Ovary (tissue), 9 donors: ENCODE data around the gene LRRC8C. TPM values are rescaled to one million over a fixed set of nuclear protein-coding genes. Genes with fewer than 3 reads are reported as not detected.

Source experiments
- DNase-seq, 5 donors: peaks; one replicate each; pipeline ENCODE4 v3.0.0-alpha.2; 2019 to 2020
- H3K27ac ChIP-seq, 2 donors: fragments of 200-600 bp; one replicate each; pipeline versions ENCODE4 v1.5.1 to v1.8.0; 2019 to 2022
- H3K27me3 ChIP-seq: fragments of 200-600 bp; one replicate; pipeline ENCODE4 v1.8.0; 2022
- H3K36me3 ChIP-seq: fragments of 200-600 bp; sonication (generic); one replicate; pipeline ENCODE4 v1.5.1; 2019
- H3K4me1 ChIP-seq: one replicate; pipeline ENCODE4 v1.8.1; 2013; ENCODE audit warnings: mild to moderate bottlenecking, moderate library complexity; ENCODE audit not compliant: insufficient read depth
- H3K4me3 ChIP-seq: fragments of 200-600 bp; sonication (generic); one replicate; pipeline ENCODE4 v1.5.1; 2017
- H3K9me3 ChIP-seq, 2 donors: fragments of 200-600 bp in 1 of 2; sonication (generic) in 1 of 2; one replicate each; pipeline versions ENCODE4 v1.5.1 to v1.8.1; 2013 to 2019; ENCODE audit warnings: mild to moderate bottlenecking in 1 of 2, moderate library complexity in 1 of 2
- CTCF ChIP-seq, 3 donors: fragments of 450-650 bp in 2 of 3; fragments of 200-600 bp in 1 of 3; IDR thresholded peaks; one replicate each; pipeline versions ENCODE4 v1.5.1 to v1.8.0; 2016 to 2022; ENCODE audit warnings: antibody characterized with exemption in 3 of 3, mild to moderate bottlenecking in 1 of 3
- EP300 ChIP-seq: sonication (generic); formaldehyde crosslinking; IDR thresholded peaks from one replicate; pipeline ENCODE4 v1.6.1; 2017; ENCODE audit warnings: antibody characterized with exemption
- POLR2A ChIP-seq: fragments of 450-650 bp; IDR thresholded peaks from one replicate; pipeline ENCODE4 v1.6.1; 2017; ENCODE audit warnings: antibody characterized with exemption, mild to moderate bottlenecking, moderate library complexity
- WGBS, 3 donors: extraction: QIAGEN DNeasy Blood & Tissue Kit in 1 of 3; methylation state at CpG; one replicate each; pipeline versions ENCODE4 v1.1.5 to v1.1.7; 2013 to 2017; 5-methylcytosine and 5-hydroxymethylcytosine counted together
- intact Hi-C, 4 donors: fragments of 100-400 bp; cut with DNase I; formaldehyde crosslinking; loops; one replicate each; pipeline versions ENCODE4 v1.11.0 to v1.15.1; 2022 to 2023
- polyA plus RNA-seq, 2 donors: library from polyadenylated mRNA; stranded (reverse); fragments of 200-250 nt in 1 of 2; fragments of 350-450 nt in 1 of 2; fragmentation: Illumina TruSeq in 1 of 2; extraction: RNeasy Lipid Tissue Mini Kit (QIAGEN cat#74804) in 1 of 2; gene quantifications; one replicate each; pipeline ENCODE4 v1.2.3, GENCODE V29; 2013 to 2014
- total RNA-seq, 7 donors: library from RNA; depleted of rRNA in 2 of 7; stranded (reverse); fragments of >200 nt in 2 of 7; fragmentation: NEBNext Ultra II Directional in 3 of 7; extraction: Animal tissue kit (Norgen Biotek cat#: 25700) in 3 of 7; gene quantifications; one replicate each; pipeline versions ENCODE4 v1.1.0 to v1.2.4, GENCODE V29; 2016 to 2023
- donor health status: DM: no; HTN: no; CAD: no; lungs with moderate emphysema.
- donor health status: DM: no; HTN: no; CAD: no.
- donor health status: Bipolar disorder and iron deficiency.
- donor health status: DM: yes; HTN: yes; CAD: no.
- donor health status: DM: no; HTN: no; CAD: no.
- donor health status: DM: yes; HTN: yes; CAD: no.

The LRRC8C gene
- total and polyA plus RNA-seq, 9 donors: 5.6 to 11.1 (median 7.2) TPM

GRCh38 chr1:89735479-89735878, 102.6 kb downstream of the LRRC8C start:
- Histone ChIP-seq H3K36me3 (no peaks in the 10 kb centered on the region), H3K27me3 (peaks cover 2% of the 10 kb centered on the region), H3K4me3 (no peak overlapping the region), H3K27ac (no peak overlapping the region), H3K4me1 (no peaks in the 10 kb centered on the region), H3K9me3 (no peaks in the 10 kb centered on the region)
- no peak for DNase-seq
- WGBS, 3 donors: 11 to 22% (median 12%) methylated on average over 1 of the region's 1 CpG
- intact Hi-C loops: no loop called here
- TF ChIP-seq POLR2A (no peak), CTCF (IDR thresholded peaks at IDR 0.05) (no peak), EP300 (no peak)

DNA sequence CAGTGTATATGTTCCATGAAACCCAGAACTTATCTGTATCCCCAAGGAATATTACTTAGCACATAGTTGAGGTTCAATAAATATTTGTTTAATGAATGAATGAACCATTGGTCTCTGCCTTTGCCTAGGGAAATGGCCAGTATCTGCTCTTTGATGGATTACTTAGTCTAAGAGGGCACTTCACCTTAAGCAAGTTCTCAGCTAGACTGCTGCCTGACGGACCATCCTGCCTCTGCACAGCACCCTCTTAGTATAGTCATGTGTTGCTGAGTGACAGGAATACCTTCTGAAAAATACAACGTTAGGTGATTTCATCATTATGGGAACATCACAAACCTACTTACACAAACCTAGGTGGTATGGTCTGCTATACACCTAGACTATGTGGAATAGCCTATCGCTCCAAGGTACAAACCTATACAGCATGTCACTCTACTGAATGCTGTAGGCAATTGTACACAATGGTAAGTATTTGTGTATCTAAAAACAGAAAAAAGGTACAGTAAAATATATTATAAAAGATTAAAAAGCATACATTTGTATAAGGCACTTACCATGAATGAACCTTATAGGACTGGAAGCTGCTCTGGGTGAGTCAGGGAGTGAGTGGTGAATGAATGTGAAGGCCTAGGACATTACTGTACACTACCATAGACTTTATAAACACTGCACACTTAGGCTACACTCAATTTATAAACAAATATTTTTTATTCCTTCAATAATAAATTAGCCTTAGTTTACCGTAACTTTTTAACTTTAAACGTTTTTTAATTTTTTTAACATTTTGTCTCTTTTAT, 104.2 kb downstream of the LRRC8C start:
- WGBS, 3 donors: 89 to 90% (median 89%) methylated on average over 5 of the region's 5 CpGs
- H3K27me3 ChIP-seq: peaks cover 2% of the 10 kb centered on the region
- TF ChIP-seq POLR2A (no peak), EP300 (no peak), CTCF (IDR thresholded peaks at IDR 0.05) (no peak)
- no peaks in the 10 kb centered on the region for H3K9me3 ChIP-seq
- DNase-seq: no peak
- H3K4me1 ChIP-seq: no peaks in the 10 kb centered on the region
- intact Hi-C loops: no loop called here
- no peak overlapping the region for H3K27ac ChIP-seq
- no peak overlapping the region for H3K4me3 ChIP-seq
- H3K36me3 ChIP-seq: no peaks in the 10 kb centered on the region

GRCh38 chr1:89737985-89738510, 105.1 kb downstream of the LRRC8C start:
- 90 to 96% (median 92%) methylated on average over 10 of the region's 10 CpGs for WGBS, 3 donors
- H3K4me3 ChIP-seq: no peak overlapping the region
- H3K36me3 ChIP-seq: no peaks in the 10 kb centered on the region
- no peaks in the 10 kb centered on the region for H3K4me1 ChIP-seq
- no peaks in the 10 kb centered on the region for H3K9me3 ChIP-seq
- intact Hi-C loops: no loop called here
- no peak for TF ChIP-seq CTCF (IDR thresholded peaks at IDR 0.05)
- TF ChIP-seq POLR2A: no peak
- TF ChIP-seq EP300: no peak
- DNase-seq: no peak
- no peak overlapping the region for H3K27ac ChIP-seq
- peaks cover 2% of the 10 kb centered on the region for H3K27me3 ChIP-seq

DNA sequence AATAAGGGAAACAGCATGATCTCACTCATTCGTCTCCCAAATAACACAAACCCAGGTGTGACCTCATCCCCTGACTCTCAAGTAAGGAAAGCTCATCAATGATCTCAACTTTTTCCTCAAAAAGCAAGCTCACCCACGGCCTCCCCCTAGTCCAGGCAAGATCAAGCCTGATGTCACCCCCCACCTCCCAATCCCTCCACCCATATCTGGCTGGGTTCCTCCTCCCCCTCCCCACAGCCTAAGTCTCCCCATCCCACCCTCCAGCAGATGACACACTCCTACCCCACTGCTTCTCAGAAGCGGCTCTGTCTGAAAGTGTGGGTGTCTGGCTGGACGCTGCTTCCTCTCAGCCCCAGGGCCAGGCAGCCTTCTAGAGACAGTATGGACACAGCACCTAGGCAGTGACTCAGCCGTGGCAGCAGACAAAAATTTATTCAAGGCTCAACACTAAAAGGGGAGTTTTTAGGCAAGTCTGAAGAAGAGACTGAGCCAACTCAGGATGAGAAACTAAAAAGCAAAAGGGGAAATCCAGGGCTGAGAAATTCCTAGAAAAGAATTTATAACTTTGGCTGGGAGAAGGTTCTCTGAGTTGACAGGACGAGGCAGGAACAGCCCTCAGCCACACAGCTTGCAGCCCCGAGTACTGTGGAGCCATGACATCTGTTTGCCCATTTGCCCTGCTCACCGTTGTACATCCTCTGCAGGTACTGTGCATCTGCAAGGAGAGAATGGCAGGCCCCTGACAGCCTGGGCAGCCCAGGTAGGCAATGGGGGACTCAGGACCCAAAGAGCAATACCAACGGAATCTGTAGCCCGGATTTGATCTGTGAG, 106.3 kb downstream of the LRRC8C start:
- Histone ChIP-seq H3K36me3 (no peaks in the 10 kb centered on the region), H3K4me1 (no peaks in the 10 kb centered on the region), H3K27me3 (peaks cover under 1% of the 10 kb centered on the region), H3K4me3 (no peak overlapping the region), H3K27ac (no peak overlapping the region), H3K9me3 (no peaks in the 10 kb centered on the region)
- WGBS, 3 donors: 43 to 55% (median 50%) methylated on average over 10 of the region's 10 CpGs
- intact Hi-C loops: no loop called here
- TF ChIP-seq POLR2A (no peak), CTCF (IDR thresholded peaks at IDR 0.05) (no peak), EP300 (no peak)
- DNase-seq: no peak
